ENCODE results near the gene ABLIM3. TPM values are rescaled to one million over a fixed set of nuclear protein-coding genes. Genes with fewer than 3 reads are reported as not detected.

Gene ABLIM3
- total RNA-seq, 1 donor from 2014 or later: 101 TPM

- DNase-seq (ENCODE audit: low spot score): no peak
These were observed 141.0 kb downstream of the ABLIM3 start for GRCh38 chr5:149282027-149282965.

- no peak for DNase-seq (ENCODE audit: low spot score)
These were observed 141.7 kb downstream of the ABLIM3 start for GRCh38 chr5:149282966-149283332.

- DNase-seq (ENCODE audit: low spot score): no peak
These were observed 142.6 kb downstream of the ABLIM3 start for GRCh38 chr5:149283626-149284480.

- DNase-seq (ENCODE audit: low spot score): no peak
These were observed 143.2 kb downstream of the ABLIM3 start for GRCh38 chr5:149284501-149284900.

GRCh38 chr5:149285153-149285552 lies 143.9 kb downstream of the ABLIM3 start:
- DNase-seq (ENCODE audit: low spot score): no peak

GRCh38 chr5:149288436-149288835 lies 147.1 kb downstream of the ABLIM3 start:
- DNase-seq (ENCODE audit: low spot score): no peak

- DNase-seq (ENCODE audit: low spot score): no peak
These were observed 148.0 kb downstream of the ABLIM3 start for GRCh38 chr5:149289301-149289700.

GRCh38 chr5:149294872-149295829 lies 153.9 kb downstream of the ABLIM3 start:
- DNase-seq (ENCODE audit: low spot score): no peak

- DNase-seq (ENCODE audit: low spot score): no peak
These were observed 156.2 kb downstream of the ABLIM3 start for GRCh38 chr5:149297340-149298025.

- no peak for DNase-seq (ENCODE audit: low spot score)
These were observed 156.9 kb downstream of the ABLIM3 start for GRCh38 chr5:149298163-149298562.

- DNase-seq (ENCODE audit: low spot score): no peak
These were observed 157.6 kb downstream of the ABLIM3 start for GRCh38 chr5:149298842-149299404.

- no peak for DNase-seq (ENCODE audit: low spot score)
These were observed 158.3 kb downstream of the ABLIM3 start for GRCh38 chr5:149299451-149300054.

- DNase-seq (ENCODE audit: low spot score): no peak
These were observed 159.1 kb downstream of the ABLIM3 start for GRCh38 chr5:149300441-149300840.

GRCh38 chr5:149301049-149301743 lies 159.9 kb downstream of the ABLIM3 start:
- DNase-seq (ENCODE audit: low spot score): no peak

GRCh38 chr5:149301744-149302380 lies 160.6 kb downstream of the ABLIM3 start:
- no peak for DNase-seq (ENCODE audit: low spot score)

GRCh38 chr5:149302641-149303040 lies 161.3 kb downstream of the ABLIM3 start:
- DNase-seq (ENCODE audit: low spot score): no peak

GRCh38 chr5:149303210-149303609 lies 161.9 kb downstream of the ABLIM3 start:
- DNase-seq (ENCODE audit: low spot score): no peak

- DNase-seq (ENCODE audit: low spot score): no peak
These were observed 163.1 kb downstream of the ABLIM3 start for GRCh38 chr5:149304195-149305078.

Measured in ureter (tissue), 1 donor.